Left kidney (tissue), 2 donors: ENCODE results near the gene KLK15. TPM values are rescaled to one million over a fixed set of nuclear protein-coding genes. Genes with fewer than 3 reads are reported as not detected.
"Not testable (repeated sequence)": the region's sequence is repeated elsewhere in the genome, so short reads cannot be mapped to it uniquely, and the experiment has no call there.

Experiments
- DNase-seq: peaks from one replicate; pipeline ENCODE4 v3.0.0-alpha.2; 2013
- polyA plus RNA-seq: library from polyadenylated mRNA; unstranded; fragments of 120-200 nt; gene quantifications from one replicate; pipeline ENCODE4 v1.2.1, GENCODE V29; 2013; ENCODE audit not compliant: insufficient read length

KLK15 gene
- polyA plus RNA-seq, 1 donor, result not detected

DNA sequence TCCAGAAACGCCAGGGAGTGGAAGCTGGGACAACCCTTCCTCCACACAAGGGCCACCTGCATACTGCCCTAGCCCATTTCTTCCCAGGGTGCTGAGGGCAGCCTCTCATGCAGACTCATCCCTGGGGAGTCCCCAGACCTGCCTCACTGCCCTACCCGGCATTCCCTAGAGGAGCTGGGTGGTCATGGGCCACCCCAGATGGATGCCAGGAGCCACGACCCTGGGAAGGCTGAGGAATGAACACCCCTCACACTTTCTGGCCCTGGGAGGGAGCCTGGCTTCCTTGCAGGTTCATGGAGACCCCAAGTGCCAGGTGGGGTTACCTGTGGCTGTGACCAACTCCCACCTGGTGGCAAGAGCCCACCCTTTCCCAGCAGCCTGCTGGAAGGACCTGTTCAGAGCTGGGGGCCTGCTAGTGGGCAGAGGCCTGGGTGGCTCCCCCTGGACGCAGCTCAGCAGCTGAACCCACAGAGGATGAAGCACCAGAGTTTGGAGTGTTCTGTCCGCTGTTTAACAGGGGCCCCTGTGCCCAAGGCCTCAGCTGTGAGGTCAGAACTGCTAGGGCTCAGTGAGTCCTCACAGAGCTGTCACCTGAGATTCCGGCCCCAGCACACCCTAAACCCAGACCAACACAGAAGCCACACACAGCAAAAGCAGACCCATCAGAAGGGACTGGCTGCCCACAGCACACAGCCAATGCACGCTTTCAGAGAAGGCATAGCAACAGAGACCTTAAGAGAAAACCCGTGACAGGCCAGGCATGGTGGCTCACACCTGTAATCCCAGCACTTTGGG lies 36.5 kb downstream of the KLK15 start:
- DNase-seq, result no peak

DNA sequence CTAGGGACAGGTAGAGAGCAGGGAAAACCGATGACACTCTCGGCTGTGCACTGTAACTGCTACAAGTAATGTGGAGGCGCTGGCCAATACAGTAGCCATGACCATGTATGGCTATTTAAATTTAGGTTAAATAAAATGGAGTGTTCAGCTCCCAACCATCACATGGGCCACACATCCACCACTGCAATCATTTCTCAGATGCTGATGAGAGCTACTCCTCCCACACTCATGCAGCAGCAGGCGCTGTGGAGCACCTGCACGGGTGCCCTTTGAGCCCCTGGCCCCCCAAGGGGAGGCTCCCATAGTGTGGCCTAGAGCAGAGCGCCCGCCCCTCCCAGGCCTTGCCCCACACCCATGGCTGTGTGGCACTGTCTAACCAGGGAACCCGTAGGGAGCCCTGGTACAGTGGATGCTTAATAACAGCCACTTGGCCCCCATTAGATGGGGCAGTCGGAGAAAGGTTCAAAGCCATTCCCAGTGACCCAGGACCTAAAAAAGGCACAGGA lies 37.2 kb downstream of the KLK15 start:
- no peak for DNase-seq

DNA sequence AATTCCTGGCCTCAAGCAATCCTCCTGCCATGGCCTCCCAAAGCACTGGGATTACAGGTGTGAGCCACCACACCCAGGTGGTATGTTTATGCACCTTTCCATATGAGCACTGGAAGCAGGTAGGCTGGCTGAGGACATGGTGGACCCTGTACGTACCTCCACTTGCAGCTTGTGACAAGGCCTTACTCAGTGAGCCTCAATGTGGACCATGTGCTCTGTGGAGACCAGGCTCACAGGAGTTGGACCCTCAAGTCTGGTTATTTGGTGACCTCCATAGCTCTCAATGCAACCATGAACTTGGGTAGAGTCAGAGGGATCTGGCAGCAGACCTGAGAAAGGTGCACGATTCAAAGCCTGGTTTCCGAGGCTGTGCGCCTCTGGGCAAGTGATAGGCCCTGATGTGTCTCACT lies 37.7 kb downstream of the KLK15 start:
- DNase-seq, result no peak

DNA sequence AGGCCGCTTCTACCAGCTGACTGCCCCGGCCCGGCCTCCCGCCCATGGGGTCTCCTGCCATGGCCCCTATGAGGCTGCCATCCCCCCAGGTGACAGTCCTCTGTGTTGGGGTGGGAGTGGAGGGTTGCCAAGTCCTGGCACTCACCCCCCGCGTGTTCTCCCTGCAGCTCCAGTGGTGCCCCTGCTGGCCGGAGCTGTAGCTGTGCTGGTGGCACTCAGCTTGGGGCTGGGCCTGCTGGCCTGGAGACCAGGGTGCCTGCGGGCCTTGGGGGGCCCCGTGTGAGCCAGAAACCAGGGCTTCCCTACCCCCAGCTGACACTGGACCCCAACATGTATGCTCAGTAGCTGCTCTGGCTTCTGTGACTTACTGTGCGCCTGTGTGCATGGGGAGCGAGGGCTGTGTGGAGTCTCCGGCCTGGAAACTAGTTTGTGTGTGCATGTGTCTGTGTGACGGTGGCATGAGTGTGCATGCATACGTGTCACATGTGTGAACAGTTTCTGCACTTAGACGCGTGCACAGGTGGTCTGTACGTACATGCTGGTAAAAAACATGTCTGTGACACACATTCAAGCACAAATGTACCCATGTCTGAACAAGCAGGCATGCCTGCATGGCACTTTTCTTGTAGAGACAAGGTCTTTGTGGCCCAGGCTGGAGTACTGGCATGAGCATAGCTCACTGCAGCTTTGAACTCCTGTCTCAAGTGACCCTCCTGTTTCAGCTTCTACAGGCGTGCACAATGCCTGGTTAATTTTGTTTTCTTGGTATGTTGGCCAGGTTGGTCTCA lies 38.3 kb downstream of the KLK15 start:
- DNase-seq, result no peak

DNA sequence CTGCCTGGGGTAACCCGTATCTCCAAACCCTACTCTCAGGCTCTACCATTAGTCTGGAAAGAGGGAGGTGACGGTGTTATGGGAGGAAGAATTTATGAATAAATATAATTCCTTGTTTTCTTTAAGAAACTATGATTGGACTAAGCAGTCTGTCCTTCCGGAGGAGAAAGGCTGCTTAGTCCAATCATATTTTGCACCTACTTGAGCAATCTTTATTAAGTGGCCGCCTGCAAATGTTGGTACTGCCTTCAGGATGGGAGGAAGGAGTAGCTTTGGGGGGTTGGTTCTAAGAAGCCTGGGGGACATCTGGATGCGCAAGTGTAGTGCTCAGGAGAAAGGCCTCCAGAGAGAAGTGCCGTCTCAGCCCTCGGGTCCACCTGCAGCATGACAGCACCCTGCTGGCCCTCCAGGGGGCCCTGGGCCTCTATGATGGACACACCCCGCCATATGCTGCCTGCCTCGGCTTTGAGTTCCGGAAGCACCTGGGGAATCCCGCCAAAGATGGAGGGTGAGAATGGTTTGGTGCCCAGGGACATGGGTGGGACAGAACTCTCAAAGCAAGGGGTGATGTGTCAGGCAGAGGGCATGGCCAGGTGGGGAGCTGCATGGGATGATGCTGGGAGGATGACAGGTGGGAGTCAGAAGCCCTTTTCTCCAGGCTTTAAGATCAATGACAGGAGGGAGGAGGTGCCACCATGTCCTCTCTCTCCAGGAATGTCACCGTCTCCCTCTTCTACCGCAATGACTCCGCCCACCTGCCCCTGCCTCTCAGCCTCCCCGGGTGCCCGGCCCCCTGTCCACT lies 39.1 kb downstream of the KLK15 start:
- no peak for DNase-seq

DNA sequence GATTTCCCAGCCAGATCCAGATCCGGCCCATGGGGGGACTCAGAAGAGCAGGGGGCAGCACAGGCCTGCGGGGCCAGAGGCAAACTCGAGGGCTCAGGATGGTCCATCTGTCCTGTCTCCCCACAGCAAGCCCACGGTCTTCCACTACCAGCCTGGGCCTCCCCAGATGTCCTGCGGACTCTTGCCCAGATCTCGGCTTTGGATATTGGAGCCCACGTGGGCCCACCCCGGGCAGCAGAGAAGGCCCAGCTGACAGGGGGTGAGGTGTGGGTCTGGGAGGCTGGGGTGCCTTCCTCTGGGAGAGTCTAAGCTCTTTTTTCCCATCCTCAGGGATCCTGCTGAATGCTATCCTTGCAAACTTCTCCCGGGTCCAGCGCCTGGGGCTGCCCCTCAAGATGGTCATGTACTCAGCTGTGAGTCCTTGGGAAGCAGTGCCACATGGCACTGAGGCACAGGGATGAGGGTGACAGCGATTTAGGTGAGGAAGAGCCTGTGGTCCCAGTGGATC lies 39.8 kb downstream of the KLK15 start:
- DNase-seq, result no peak

DNA sequence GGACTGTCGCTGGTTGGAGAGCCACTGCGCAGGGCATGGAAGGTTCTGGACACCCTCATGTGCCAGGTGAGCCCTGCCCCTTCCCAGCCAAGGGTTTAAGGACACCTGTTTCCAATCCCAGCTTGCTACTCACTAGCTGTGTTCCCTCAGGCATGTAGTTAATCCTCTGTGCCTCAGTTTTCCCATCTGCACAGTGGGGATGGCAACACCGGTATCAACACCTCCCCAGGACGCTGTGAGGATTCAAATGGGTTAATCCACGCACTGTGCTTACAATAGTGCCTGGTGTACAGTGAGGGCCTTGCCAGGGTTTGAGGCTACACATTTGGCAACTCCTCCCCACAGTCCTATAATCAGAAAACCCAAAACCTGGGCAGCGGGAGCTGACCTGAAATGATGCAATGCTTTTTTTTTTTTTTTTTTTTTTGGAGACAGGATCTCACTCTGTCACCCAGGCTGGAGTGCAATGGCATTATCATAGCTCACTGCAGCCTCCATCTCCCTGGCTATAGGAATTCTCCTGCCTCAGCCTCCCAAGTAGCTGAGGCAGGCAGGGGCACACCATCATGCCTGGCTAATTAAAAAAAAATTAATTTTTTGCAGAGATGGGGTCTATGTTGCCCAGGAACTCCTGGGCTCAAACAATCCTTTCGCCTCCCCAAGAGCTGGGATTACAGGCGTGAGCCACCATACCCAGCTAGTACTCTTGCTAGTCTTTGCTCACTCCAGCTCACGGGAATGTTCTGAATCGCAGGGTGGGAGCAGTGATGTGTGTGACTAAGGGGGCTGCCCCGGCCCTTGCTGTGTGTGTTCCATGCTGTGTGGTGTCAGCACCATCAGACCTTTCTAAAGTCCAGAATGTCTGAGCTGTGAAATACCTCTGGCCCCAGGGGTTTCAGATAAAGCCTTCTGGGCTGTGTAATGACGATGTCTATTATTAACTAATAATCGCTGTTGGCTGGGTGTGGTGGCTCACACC lies 40.8 kb downstream of the KLK15 start:
- DNase-seq, result no peak

DNA sequence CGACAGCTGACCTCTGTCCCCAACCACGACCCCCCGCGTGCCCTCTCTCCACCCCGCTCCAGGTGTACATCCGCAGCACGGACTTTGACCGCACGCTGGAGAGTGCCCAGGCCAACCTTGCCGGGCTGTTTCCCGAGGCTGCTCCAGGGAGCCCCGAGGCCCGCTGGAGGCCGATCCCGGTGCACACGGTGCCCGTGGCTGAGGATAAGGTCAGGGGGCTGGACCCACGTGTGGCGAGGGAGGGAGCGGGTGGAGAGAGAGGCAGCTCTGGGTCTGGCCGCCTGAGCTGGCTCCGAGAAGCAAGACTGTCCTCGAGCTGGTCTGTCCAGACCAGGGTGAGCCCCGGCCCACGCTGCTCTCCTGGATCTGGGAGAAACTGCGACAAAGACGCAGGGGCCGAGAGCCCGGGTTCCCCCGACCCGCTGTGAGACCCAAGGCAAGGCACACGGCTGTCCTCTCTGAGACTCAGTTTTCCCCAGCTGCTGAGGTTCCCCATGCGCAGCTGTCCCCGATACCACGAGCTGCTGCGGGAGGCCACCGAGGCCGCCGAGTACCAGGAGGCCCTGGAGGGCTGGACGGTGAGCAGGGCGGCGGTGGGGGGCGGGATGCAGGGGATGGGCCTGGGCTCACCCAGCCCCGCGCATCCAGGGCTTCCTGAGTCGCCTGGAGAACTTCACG lies 41.6 kb downstream of the KLK15 start:
- no peak for DNase-seq

DNA sequence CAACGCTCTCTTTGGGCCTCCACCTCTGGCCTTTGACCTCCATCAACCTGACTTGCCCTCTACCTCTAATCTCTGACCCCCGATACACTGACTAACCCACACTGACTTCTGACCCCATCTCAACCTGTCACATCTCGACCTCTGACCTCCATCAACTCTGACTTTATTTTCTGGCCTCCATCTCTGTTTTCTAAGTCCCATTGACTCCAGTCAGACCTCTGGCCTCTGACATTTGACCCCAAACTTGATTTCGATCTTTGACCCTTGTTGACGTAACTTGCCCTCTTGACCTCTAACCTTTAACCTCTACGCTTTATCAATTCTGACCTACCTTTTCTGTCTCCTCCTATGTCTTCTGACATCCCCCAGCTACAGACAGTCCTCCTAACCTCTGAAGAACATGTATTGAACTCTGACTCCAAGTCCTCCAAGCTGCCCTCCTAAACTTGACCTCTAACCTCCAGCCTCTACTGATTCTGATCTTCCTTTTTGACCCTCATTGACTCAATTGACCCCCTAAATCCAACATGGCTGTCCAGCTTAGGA lies 42.4 kb downstream of the KLK15 start:
- DNase-seq, result no peak

DNA sequence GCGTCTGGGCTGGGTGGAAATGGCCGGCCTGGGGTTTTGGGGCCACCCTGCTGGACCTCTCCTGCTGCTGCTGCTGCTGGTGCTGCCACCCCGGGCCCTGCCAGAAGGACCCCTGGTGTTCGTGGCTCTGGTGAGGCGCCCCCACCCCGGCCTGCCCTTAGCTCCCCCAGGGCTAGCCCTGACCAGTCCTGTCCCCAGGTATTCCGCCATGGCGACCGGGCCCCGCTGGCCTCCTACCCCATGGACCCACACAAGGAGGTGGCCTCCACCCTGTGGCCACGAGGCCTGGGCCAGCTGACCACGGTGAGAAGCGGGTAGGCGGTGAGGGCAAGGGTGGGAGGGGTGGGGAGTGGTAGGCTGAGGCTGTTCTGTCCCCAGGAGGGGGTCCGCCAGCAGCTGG lies 43.0 kb downstream of the KLK15 start, which contains the start of gene ACP4:
Gene ACP4, plus strand, starts transcription at position 20 of the 400 bp plus-strand sequence. Its CDS starts 0 bp downstream, at position 20.
- no peak for DNase-seq

DNA sequence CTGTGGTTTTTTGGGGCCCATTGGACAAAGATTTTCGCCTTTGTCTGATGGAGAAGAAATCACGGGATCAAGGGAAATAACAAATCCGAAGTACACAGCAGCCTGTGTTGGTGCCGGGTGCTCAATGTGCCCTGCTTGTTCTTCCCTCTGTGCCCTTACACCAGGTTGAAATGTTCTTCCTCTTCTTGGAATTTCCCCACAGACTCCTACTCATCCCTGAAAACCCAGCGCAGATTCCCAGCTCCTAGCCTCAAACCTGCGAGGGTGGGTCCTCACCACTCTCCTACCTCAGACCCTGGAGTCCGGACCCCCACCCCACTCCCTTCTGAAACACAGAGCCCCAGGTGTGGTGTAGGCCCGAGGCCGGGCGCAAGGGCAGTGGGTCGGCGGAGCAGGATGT lies 48.0 kb downstream of the KLK15 start:
- no peak for DNase-seq

DNA sequence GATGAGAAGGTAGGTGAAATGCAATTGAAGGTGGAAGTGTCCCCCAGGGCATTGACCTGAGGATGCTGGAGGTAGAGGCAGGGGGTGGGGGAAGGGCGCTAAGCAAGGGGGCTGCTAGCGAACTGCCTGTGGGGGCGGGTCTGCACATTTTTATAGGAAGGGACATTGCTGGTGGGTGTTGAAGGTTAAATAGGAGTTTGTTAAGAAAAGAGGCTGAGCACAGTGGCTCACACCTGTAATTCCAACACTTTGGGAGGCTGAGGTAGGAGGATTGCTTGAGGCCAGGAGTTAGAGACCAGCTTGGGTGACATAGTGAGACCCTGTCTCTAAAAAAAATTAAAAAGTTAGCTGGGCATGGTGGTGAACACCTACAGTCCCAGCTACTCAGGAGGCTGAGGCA lies 48.7 kb downstream of the KLK15 start:
- no peak for DNase-seq

DNA sequence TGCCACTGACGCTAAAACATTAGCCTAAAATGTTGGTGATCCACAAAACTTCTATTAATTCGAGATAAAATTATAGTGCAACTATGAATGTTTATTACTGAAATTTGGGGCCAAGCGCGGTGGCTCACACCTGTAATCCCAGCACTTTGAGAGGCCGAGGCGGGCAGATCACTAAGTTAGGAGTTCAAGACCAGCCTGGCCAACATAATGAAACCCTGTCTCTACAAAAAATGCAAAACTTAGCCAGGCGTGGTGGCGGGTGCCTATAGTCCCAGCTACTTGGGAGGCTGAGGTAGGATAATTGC lies 49.6 kb downstream of the KLK15 start:
- not testable (repeated sequence) for DNase-seq

DNA sequence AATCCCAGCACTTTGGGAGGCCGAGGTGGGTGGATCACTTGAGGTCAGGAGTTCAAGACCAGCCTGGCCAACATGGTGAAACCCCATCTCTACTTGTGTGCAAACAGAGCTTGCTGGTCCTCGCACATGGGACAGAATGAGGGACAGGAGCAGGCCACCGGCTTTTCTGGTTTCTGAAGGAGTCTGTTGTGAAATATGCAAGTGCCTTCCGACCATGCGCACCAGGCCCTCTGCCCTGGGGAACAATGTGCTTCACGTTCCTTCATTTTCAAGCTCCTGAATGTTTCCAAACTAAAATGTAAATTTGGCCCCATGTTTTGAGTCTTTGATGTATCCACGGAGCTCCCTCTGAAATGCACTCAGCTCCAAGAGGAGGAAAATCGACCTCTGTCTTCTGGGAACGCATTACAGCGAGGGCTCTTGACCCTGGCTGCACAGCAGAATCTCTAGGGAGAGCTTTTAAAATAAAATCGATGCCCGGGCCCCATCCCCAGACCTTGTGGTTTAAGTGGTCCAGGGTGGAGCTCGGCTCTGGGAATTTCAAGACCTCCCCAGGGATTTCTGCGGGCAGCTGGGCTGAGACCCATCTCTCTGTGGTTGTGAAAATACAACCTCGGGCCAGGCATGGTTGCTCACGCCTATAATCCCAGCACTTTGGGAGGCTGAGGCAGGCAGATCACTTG lies 52.5 kb downstream of the KLK15 start:
- no peak for DNase-seq

DNA sequence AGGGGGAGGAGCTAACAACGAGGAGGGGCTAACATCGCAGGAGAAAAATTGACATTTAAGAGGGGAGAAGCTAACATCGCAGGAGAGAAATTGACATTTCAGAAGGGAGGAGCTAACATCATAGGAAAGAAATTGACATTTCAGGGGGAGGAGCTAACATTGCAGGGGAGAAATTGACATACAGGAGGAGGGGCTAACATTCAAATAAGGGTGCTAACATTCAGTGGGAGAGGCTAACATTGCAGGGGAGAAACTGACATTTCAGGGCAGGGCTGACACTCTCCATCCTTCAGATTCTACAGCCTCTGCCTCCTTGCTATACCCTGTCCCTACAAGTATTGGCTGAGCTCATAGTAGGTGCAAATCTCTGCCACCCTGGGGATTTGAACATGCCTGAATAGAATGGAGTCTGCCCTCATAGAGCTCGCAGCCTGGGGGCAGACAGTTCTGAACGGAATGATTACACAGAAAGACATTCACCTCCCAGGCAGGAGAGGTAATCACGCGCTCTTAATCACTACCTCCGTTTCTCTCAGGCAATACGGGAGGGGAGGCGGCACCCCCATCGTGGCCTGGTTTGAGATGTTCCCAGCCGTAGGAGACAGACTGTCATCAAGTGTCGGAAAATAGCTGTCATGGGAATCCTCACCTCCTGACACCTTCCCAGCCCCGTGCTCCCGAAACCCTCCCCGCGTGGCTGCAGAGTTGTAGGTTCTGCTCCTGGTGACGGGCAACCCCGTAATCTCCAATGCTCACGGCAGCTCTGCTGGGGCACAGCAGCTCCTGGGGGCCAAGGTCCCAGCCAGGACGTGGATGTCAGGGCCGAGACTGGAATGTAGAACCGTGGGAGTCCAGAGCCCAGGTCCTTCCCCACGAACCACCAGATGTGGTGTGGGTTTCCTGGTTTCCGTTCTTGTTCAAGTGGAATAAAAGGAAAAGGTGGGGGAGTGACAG lies 53.6 kb downstream of the KLK15 start:
- no peak for DNase-seq

DNA sequence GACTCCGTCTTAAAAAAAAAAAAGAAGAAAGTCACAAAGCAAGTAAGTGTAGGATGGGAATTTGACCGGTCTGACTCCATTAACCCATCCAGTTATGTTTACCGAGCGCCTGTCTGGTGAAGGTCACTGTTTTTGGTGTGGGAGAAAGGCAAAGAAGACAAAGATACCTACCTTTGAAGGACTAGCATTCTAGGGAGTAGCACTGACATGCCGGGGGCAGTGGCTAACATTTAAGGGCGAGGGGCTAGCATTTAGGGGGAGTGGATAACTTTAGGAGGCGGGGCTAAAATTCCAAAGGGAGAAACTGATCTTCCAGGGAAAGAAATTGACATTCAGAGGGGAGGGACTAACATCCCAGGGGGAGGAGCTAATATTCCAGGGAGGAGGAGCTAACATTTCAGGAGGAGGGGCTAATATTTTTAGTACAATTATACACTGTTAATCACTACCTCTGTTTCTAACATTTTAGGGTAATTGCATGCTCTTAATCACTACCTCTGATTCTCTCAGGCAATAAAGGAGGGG lies 54.4 kb downstream of the KLK15 start:
- no peak for DNase-seq

DNA sequence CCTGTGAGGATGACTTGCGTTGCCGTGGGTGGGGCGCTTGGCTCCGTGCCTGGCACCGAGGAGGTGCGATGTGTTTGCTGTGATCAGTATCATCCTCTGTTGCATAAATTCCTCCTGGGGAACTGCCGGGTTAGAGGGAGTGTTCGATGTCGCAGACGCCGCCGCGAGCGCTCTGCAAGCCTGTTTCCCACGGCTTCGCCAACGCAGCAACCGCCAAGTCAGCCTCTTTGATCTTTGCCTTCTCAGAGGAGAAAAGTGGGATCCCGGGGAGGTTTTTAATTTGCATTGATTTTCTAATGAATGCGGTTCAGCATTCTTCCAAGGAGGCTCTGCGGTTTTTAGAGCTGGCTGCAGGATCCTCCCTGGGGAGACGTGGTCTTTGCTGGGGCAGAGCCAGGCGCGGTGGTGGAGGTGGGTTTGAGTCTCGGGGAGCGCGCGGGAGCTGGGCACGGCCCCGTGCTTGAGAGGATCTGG lies 55.5 kb downstream of the KLK15 start:
- DNase-seq, result no peak

DNA sequence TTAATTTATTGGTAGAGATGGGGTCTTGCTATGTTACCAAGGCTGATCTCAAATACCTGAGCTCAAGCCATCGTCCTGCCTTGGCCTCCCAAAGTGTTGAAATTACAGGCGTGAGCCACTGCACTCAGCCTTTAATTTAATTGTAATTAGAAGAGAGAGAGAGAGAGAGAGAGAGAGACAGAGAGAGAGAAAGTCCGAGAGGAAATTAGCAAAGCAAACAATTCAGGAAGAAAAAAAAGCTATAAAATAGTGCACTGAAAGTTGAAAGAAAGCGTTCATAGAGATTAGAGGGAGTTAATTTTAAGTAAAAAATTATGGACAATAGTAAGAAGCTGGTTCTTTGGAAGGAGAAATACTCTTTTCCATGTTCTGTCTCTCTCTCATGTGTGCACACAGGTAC lies 56.1 kb downstream of the KLK15 start:
- no peak for DNase-seq
